Inflammatory macrophage treated with lipopolysaccharide for 4 hours (primary cell): Measurements from ENCODE around the gene C2CD4D.
A peak's percentile ranks its signal among the peaks of the same experiment; 100 is the strongest.
"Not testable (repeated sequence)": the region's sequence is repeated elsewhere in the genome, so short reads cannot be mapped to it uniquely, and the experiment has no call there.

Experiments
- DNase-seq: peaks from one replicate; pipeline ENCODE4 v3.0.0-alpha.2; 2020

Gene C2CD4D

DNA sequence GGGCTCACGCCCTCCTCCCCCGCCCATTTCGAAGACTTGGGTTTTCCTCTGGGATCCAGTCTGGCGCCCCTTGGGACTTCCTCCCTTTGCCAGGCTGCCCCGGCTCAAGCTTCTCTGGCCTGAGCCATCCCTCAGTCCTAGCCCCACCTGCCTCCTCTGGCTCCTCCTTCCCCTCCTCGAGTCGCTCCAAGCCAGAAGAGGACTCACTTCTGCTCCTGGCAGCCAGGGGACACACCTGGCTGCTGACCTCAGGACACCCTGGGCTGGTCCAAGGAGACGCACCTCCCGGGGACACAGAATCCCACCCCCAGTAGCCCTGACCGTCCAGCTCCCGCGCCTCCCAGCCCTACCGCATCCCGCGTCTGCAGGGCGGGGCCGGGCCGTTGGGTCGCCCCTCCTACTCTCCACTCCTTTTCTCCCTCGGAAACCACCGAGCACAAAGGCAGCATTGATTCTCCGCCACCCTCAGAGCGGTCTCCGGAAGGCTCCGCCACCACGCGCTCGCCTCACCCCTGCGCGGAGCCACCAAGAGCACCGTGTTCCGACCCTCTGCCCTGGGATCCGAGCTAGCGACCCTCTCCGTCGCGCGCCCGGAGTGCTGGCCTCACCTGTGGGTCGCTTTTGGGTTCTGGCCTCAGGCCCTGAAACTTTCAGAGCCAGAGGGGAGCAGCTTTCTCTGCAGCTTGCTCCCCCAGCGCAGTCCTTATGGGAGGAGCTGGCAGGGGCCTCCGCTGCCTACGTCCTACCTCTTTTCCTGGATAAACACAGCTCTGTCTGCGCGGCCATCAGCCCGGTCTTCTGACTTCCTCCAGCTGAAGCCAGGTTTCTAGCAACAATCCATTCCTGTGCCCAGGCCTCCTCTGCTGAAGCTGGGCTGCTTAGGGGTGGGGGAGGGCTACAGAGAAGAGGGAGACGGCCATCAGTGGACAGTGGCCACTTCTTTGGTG is at the start of gene C2CD4D:
TSS of gene C2CD4D (minus strand) at position 364 of the 947 bp plus-strand sequence. CDS start 831 bp downstream, outside the sequence.
- no peak for DNase-seq

DNA sequence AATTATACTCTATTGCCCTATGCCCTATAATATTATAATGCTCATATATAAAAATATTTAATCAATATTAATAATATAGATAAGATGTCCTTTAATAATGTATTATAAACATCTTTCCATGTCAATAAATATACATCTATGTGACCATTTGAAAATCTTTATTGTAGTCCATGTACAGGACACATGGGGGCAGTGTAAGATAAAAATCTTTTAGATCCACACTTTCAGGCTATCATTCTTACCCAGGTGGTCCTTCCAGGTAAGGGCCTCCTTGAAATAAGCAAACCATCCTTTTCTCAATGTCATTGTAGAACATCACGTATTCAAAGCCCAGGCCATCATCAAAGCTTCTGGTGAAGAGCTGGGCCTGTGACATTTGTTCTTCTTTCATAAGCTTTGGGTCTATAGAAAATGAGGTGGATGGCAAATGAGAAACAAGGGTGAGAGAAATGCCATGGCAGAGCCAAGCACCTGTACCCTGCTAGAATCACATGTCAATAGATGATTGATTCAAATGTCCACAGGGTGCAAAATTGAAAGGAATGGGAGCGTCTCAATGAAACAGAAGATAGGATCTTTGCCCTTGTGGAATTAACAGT is 49.5 kb upstream of the C2CD4D start:
- DNase-seq, result peak; percentile 23

DNA sequence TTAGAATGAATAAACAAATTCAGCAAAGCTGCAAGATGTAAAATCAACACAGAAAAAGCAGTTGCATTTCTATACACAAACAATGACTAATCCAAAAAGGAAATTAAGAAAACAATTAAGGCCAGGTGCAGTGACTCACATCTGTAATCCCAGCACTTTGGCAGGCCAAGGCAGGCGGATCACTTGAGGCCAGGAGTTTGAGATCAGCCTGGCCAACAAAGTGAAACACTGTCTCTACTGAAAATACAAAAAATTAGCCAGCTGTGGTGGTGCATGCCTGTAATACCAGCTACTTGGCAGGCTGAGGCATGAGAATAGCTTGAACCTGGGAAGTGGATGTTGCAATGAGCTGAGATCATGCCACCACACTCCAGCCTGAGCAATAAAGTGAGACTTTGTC is 47.4 kb upstream of the C2CD4D start:
- DNase-seq, result peak; percentile 38

DNA sequence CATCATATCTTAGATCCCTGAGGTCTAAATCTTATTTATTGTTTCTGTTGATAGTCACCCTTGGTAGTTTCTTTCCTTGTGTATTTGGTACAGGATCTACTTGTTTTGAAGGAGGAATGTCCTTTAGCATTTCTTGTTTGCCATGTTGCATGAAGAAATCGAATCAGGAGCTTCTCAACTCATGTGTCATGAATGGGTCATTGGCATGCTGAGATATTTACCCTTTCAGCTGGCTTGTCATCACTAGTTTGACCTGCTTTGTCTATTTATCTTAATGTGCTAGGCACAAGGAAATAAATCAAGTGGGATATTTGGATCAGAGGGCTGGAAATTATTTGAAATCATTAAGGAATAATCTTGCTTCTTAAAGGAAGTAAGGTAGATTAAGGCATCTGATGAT is 45.9 kb upstream of the C2CD4D start:
- DNase-seq, result no peak

DNA sequence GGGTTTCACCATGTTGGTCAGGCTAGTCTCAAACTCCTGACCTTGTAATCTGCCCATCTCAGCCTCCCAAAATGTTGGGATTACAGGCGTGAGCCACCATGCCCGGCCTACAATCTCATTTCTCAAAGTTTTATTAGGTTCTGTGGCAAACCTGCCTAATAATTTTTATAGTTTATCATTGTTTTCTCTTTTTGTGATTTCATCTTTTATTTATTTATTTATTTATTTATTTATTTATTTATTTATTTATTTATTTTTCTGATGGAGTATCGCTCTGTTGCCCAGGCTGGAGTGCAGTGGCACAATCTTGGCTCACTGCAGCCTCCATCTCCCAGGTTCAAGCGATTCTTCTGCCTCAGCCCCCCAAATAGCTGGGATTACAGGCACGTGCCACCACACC is 45.3 kb upstream of the C2CD4D start:
- DNase-seq, result not testable (repeated sequence)

DNA sequence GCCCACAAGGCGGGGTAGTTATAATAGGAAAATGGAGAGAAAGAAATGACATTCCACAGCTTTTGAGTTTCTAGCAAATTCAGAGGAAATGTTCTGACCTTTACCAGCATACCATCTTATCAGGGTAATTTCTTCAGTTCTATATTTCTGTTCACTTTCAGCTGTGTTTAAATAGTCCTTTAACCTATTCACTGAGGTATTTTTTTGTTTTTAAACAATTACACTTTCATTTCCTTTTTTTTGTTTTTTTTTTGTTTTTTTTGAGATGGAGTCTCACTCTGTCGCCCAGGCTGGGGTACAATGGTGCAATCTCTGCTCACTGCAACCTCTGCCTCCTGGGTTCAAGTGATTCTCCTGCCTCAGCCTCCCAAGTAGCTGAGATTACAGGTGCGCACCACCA is 44.8 kb upstream of the C2CD4D start:
- DNase-seq, result not testable (repeated sequence)

DNA sequence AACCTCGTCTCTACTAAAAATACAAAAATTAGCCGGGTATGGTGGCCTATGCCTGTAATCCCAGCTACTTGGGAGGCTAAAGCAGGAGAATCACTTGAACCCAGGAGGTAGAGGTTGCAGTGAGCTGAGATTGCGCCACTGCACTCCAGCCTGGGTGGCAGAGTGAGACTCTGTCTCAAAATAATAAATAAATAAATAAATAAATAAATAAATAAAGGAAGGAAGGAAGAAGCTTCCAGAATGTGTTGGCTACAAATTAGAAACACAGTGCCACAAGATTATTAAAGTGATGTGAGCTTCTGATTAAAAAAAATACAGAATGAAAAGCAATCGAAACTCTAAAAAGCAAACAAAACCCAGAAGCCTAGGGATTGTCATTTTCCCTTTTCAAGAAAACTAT is 44.3 kb upstream of the C2CD4D start:
- not testable (repeated sequence) for DNase-seq

DNA sequence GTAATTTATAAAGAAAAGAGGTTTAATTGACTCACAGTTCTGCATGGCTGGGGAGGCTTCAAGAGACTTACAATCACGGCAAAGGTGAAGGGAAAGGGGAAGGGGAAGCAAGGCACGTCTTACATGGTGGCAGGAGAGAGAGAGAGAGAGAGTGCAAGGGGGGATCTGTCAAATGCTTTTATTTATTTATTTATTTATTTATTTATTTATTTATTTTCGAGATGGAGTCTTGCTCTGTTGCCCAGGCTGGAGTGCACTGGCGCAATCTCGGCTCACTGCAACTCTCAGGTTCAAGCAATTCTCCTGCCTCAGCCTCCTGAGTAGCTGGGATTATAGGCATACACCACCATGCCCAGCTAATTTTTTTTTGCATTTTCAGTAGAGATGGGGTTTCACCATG is 43.3 kb upstream of the C2CD4D start:
- not testable (repeated sequence) for DNase-seq

DNA sequence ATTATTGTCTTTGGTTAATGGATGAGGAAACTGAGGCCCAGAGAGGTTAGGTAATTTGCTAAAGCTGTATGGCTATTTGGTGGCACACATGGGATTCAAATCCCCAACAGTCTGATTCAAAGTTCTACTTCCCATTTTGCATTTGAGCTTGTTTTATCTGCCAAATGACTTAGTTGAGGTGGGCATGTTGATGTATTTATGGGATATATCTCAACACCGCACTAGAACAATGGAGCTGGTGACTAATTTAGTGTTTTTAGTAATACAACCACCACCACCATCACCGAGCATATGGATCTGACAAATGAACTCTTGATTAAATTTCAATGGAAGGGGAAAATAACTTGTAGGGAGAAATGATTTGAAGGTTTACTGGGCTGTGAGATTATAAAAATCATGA is 42.8 kb upstream of the C2CD4D start:
- DNase-seq, result no peak

DNA sequence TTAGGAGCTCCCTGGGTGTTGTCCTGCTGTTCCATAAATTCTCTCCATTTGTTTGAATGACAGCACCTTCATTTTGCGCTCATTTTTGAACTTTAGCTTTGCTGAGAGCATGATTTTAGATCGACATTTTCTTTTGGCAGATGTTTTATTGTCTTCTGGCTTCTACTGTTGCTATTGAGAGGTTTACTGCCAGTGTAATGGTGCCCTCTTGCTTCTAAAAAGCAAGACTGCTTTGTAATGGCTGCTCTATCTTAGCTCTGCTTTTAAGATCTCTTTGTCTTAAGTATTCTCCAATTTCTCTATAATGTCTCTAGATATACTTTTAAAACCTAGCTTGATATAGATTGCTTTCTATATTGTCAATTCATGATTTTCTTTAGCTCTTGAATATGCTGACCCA is 41.9 kb upstream of the C2CD4D start:
- peak; percentile 24 for DNase-seq

DNA sequence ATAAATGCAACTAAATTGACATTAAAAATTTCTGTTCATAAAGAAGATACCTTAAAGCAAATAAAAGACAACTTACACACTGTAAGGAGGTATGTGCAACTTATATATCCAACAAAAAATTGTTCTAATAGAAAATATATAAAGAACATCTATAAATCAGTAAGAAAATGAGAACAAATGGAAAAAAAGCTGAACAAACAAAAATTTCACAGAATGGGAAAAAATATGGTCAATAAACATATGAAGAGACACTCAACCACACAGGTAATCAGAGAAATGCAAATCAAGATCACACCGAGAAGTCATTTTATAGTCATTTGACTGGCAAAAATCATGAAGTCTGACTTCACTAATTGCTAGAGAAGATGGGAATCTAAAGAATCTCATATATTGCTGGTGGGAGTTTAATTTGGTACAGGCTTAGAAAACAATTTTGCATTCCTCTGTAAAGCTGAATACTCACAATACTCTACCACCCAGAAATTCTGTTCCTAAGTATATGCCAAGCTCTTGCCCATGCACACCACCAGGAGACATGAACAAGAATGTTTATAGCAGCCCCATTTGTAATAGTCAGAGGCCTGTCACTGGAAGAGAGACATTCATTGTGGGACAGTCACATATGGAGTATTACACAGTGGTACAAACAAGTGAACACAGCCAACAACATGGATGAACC is 35.9 kb upstream of the C2CD4D start:
- no peak for DNase-seq

DNA sequence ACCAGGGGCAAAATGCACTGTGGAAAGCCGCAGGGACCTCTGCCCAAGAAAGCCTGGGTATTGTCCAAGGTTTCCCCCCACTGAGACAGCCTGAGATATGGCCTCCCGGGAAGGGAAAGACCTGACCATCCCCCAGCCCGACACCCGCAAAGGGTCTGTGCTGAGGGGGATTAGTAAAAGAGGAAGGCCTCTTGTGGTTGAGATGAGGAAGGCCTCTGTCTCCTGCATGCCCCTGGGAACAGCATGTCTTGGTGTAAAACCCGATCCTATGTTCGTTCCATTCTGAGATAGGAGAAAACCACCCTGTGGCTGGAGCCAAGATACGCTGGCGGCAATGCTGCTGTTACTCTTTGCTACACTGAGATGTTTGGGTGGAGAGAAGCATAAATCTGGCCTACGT is 33.2 kb upstream of the C2CD4D start:
- not testable (repeated sequence) for DNase-seq

DNA sequence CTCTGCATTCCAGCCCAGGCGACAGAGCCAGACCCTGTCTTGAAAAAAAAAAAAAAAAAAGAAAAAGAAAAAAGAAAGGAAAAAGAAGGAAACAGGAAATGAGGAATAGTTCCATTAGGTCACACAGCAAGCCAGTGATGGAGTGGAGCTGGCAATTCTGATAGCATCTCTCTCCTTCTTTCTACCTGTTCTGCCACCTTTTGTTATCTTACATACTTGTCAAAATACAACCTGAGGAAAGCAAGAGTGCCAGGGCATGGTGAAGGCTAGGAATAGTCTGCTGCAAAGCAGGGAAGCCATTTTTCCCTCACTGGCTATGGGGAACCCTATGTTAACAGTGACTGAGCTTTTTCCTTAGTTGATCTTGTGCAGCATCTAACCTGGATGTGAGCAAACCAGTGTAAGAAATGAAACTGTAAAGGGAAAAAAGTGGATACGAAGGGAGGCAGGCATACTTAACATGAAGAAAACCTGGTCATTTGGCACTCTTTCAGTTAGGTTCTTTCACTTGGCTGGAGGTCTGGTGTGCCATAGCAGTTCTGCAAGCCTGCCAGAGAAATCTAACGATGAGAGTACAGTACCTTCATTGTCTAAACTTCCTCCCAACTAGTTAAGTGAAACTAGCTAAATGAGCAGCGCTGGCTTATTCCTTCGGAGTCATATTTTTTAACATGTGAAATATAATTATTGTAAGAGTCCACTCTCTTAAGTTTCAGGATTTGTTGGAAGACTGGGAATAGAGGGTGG is 31.8 kb upstream of the C2CD4D start:
- DNase-seq, result no peak

DNA sequence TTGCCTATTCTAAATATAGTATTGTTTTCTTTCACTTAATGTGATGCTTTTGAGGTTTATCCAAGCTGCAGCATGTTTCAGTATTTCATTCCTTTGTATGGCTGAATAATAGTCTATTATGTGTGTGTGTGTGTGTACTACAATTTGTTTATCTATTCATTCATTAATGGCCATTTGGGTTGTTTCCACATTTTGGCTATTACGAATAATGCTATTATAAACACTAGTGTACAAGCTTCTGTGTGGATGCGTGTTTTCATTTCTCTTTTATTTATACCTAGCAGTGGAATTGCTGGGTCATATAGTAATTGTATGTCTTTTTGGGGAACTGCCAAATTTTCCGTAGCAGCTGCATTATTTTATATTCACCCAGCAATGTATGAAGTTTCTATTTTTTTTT is 28.9 kb upstream of the C2CD4D start:
- DNase-seq, result peak; percentile 19

DNA sequence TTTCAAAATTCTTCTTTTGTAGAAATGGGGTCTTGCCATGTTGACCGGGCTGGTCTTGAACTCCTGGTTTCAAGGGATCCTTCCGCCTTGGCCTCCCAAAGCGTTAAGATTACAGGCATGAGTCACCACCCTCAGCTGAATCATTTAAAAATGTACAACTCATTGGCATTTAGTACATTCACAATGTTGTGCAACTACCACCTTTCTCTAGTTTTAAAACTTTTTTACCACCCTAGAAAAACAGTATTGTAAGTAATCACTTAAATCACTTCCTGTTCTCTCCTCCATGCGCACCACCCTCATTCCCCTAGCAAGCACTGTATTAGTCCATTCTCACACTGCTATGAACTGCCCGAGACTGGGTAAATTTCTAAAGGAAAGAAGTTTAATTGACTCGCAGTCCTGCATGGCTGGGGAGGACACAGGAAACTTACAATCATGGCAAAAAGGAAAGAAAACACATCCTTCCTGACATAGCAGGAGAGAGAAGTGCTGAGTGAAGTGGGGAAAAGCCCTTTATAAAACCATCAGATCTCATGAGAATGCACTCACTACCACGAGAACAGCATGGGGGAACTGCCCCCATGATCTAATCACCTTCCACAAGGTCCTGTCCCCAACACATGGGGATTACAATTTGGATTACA is 28.3 kb upstream of the C2CD4D start:
- peak; percentile 95 for DNase-seq

DNA sequence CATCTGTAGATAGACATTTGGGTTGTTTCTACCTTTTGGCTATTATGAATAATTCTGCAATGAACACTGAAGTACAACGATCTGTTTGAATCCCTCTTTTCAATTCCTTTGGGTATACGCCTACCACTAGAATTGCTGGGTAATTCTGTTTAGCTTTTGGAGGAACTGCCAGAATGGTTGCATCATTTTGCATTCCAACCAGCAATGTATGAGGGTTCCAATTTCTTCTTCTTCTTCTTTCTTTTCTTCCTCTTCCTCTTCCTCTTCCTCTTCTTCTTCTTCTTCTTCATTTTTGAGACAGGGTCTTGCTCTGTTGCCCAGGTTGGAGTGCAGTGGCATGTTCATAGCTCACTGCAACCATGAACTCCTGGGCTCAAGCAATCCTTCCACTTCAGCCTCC is 27.7 kb upstream of the C2CD4D start:
- DNase-seq, result peak; percentile 60

DNA sequence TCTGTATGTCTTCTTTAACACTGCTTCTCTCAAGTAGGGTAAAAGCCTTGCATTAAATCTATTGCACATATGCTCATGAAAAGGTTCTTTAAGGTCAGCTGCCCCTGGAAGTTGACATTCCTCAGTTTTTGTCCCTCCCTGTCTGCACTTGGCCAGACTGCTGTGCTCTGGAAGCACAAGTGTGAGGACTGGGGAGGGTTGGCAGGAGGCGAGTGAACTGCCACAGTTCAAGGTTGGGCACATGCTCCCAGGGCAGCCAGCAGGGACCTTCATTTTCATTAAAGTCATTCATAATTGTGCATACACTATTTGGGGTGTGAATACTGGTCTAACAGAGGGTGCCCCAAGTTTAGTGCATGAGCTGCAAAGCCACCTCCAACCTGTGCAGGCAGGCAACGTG is 24.8 kb upstream of the C2CD4D start:
- no peak for DNase-seq

DNA sequence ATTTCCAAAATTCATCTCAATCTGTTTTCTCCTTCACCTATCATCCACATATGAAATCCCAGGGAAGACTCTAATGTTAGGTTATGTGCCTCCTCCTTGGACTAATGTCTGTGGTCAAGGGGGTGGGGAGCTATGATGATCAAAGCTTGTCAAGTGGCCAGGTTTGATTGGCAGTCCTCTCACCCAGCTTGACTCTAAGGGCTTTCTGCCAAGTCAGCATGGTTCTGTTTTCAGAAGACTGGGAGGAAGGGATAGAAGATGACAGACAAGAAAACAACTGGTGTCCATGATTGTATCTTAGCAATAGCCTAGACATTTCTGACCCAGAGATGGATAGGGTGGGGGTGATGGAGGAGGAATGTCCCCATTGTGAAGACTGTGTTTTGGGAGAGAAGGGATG is 23.0 kb upstream of the C2CD4D start:
- no peak for DNase-seq

DNA sequence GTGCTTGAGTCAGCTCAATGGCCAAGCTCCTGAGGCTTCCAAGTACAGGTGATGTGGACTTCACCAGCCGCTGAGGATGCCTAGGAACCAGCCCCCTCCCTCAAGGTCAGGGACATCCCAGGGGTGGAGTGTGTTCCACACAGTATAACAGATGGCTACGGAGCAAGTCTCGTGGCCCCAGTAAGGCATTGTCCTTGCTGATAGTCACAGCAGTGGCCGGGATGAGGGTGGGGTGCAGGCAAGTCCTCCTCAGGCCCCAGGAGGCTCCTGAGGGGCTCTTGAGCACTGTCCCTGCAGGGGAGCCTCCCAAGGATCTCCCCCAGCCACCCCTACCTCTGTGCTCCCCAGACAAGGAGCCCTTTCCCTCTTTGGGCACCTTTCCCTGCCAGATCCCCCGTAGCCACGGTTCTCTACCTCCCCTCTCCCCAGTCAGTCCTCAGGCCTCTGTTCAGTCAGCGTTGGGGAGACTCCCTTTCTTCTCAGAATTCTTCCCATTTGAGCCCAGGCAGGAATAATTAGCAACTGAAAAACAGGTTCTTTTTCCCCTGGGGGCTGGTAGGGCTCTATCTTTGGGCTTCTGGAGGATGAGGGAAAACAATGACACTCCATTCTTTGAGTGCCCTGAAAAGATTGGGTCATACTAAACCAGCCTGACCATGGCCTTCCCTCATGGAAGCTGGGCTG is 21.0 kb upstream of the C2CD4D start:
- DNase-seq, result no peak

DNA sequence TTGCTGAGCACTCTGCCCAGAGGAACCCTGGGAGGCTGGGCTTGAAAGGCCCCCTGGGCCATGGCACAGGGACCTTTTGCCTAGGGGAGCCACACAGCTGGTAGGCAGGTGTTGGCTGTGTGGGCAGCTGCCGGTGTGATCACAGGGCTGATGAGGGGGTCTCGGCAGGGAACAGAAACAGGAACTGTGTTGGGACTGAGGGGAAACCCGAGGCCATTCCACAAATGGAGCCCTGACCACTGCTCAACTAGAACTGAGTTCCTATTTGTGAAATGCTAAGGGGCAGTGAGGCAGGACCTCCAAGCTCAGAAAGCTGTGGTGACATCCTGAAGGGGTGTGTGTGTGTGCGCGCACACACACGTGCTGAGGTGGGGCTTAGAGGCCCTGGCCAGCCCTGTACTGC is 20.3 kb upstream of the C2CD4D start:
- DNase-seq, result peak; percentile 47

DNA sequence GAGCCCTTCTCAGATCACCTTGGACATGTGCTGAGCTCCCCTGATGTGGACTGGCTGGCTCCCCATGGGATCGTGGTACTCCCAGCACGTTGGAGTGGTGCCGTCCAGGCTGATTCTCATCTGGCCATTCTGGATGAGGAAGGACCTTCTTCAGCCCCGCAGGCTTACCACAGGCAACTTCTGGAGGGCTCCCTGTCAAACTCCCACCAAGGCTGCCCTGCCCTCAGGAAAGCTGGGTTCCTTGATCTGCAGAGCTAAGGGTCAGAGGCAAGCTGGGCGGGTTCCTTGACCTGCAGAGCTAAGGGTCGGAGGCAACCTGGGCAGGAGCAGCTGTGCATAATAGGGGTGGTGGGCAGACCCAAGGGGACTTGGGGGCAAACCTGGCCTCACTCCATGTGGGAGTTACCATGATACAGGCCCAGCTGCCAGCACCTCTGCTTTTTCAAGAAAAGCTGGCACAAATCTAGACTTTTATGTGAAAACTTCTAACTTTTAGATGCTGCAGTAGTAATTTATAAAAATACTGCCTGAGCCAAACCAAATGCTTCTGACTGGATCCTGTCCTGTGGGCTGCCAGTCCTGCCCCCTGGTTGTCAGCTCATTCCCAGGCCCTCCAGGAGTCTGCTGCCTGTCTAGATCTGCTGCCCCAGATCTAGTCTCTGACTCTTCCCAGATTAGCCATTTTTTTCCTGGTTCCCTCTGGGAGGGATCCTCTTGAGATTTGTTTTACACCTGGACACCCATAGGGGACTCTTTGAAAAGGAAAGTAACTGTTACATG is 19.5 kb upstream of the C2CD4D start:
- no peak for DNase-seq
